Measurements from ENCODE around the gene PCCA. TPM values are rescaled to one million over a fixed set of nuclear protein-coding genes. Genes with fewer than 3 reads are reported as not detected.

Gene PCCA
- total and polyA plus RNA-seq, 2 donors (not counting 1 experiment from before 2014, with no cell fraction given): 4.8 to 17.4 TPM

- no CpG with 5 or more reads among the region's 3 CpGs for WGBS (ENCODE audit: insufficient coverage)
- no peaks in the 10 kb centered on the region for H4K20me1 ChIP-seq (ENCODE audit: control insufficient read depth, insufficient read depth, low read length, poor library complexity, severe bottlenecking)
- POLR2A ChIA-PET: no interaction called here
- no peak overlapping the region for H3K4me2 ChIP-seq (replicated peaks; ENCODE audit: low read depth, low read length, poor library complexity, severe bottlenecking)
- no peak overlapping the region for H3K9ac ChIP-seq (ENCODE audit: low read length)
- no peak overlapping the region for H2AFZ ChIP-seq (ENCODE audit: insufficient read depth, low read depth, low read length, poor library complexity, severe bottlenecking)
- DNase-seq (no peak), ATAC-seq (ENCODE audit: low read depth) (no peak)
- CTCF ChIA-PET: interaction anchor here (0.9 kb wide), 1 partner anchor 13 kb away, joined by 3 read pairs; no protein-coding TSS in a partner anchor
- no peaks in the 10 kb centered on the region for H3K79me2 ChIP-seq (ENCODE audit: control insufficient read depth, insufficient read depth, low read length)
- no peak overlapping the region for H3K27ac ChIP-seq (ENCODE audit: low read length in 2 of 2)
- H3K27ac Mint-ChIP-seq: no peak overlapping the region
- H3K27me3 ChIP-seq (replicated peaks in 1 of 4; ENCODE audit: control extremely low read depth in 1 of 4, control insufficient read depth in 3 of 4, insufficient read depth in 4 of 4, low read length in 3 of 4): no peaks in the 10 kb centered on the region
- no peaks in the 10 kb centered on the region for H3K9me3 ChIP-seq (ENCODE audit: control extremely low read depth in 1 of 3, control insufficient read depth in 2 of 3, insufficient read depth in 1 of 3, low read length in 2 of 3)
- no peak overlapping the region for H3K4me3 Mint-ChIP-seq
- TF ChIP-seq EZH2 (IDR thresholded peaks at IDR 0.05; ENCODE audit: borderline replicate concordance, insufficient read depth, low read depth, low read length, poor library complexity, severe bottlenecking) (no peak), CTCF (IDR thresholded peaks at IDR 0.05) (no peak)
- no peaks in the 10 kb centered on the region for H3K4me1 Mint-ChIP-seq
- no peaks in the 10 kb centered on the region for H3K4me1 ChIP-seq (ENCODE audit: control insufficient read depth in 2 of 2, insufficient read depth in 2 of 2, low read length in 2 of 2)
- H3K27me3 Mint-ChIP-seq: no peaks in the 10 kb centered on the region
- no peaks in the 10 kb centered on the region for H3K9me3 Mint-ChIP-seq (ENCODE audit: insufficient read depth)
- H3K36me3 ChIP-seq (replicated peaks in 1 of 2; ENCODE audit: control extremely low read depth in 1 of 2, control insufficient read depth in 1 of 2, extremely low read depth in 1 of 2, insufficient read depth in 2 of 2, low read length in 1 of 2): peaks cover 0 to 4% of the 10 kb centered on the region in 2 experiments
- intact Hi-C loops (cut with micrococcal nuclease): no loop called here
- no peak overlapping the region for H3K4me3 ChIP-seq (ENCODE audit: control extremely low read depth in 1 of 5, extremely low read depth in 1 of 5, insufficient read depth in 1 of 5, low read depth in 2 of 5, low read length in 4 of 5)
Observed at GRCh38 chr13:100160450-100160849, 71.6 kb downstream of the PCCA start.

- ChIA-PET CTCF (no interaction called here), POLR2A (no interaction called here)
- intact Hi-C loops (cut with micrococcal nuclease): no loop called here
- Histone ChIP-seq H4K20me1 (ENCODE audit: control insufficient read depth, insufficient read depth, low read length, poor library complexity, severe bottlenecking) (no peaks in the 10 kb centered on the region), H3K4me2 (replicated peaks; ENCODE audit: low read depth, low read length, poor library complexity, severe bottlenecking) (no peak overlapping the region), H3K27ac (ENCODE audit: low read length in 2 of 2) (no peak overlapping the region), H3K4me3 (ENCODE audit: control extremely low read depth in 1 of 5, extremely low read depth in 1 of 5, insufficient read depth in 1 of 5, low read depth in 2 of 5, low read length in 4 of 5) (no peak overlapping the region), H3K36me3 (replicated peaks in 1 of 2; ENCODE audit: control extremely low read depth in 1 of 2, control insufficient read depth in 1 of 2, extremely low read depth in 1 of 2, insufficient read depth in 2 of 2, low read length in 1 of 2) (no peaks in the 10 kb centered on the region), H3K79me2 (ENCODE audit: control insufficient read depth, insufficient read depth, low read length) (no peaks in the 10 kb centered on the region), H2AFZ (ENCODE audit: insufficient read depth, low read depth, low read length, poor library complexity, severe bottlenecking) (no peak overlapping the region), H3K4me1 (ENCODE audit: control insufficient read depth in 2 of 2, insufficient read depth in 2 of 2, low read length in 2 of 2) (no peaks in the 10 kb centered on the region), H3K27me3 (replicated peaks in 1 of 4; ENCODE audit: control extremely low read depth in 1 of 4, control insufficient read depth in 3 of 4, insufficient read depth in 4 of 4, low read length in 3 of 4) (no peaks in the 10 kb centered on the region), H3K9ac (ENCODE audit: low read length) (no peak overlapping the region), H3K9me3 (ENCODE audit: control extremely low read depth in 1 of 3, control insufficient read depth in 2 of 3, insufficient read depth in 1 of 3, low read length in 2 of 3) (no peaks in the 10 kb centered on the region)
- Mint-ChIP-seq H3K27me3 (no peaks in the 10 kb centered on the region), H3K9me3 (ENCODE audit: insufficient read depth) (no peaks in the 10 kb centered on the region), H3K27ac (no peak overlapping the region), H3K4me1 (no peaks in the 10 kb centered on the region), H3K4me3 (no peak overlapping the region)
- no peak for TF ChIP-seq CTCF (IDR thresholded peaks at IDR 0.05)
- no peak for TF ChIP-seq EZH2 (IDR thresholded peaks at IDR 0.05; ENCODE audit: borderline replicate concordance, insufficient read depth, low read depth, low read length, poor library complexity, severe bottlenecking)
- ATAC-seq (ENCODE audit: low read depth) (no peak), DNase-seq (no peak)
- whole genome bisulfite sequencing (ENCODE audit: insufficient coverage): no CpG with 5 or more reads among the region's 1 CpG
Observed at GRCh38 chr13:100163375-100163774, 74.5 kb downstream of the PCCA start.
